Measurements from ENCODE around the gene TBC1D4. TPM values are rescaled to one million over a fixed set of nuclear protein-coding genes. Genes with fewer than 3 reads are reported as not detected.

The TBC1D4 gene
- total RNA-seq, 4 donors from 2014 or later: 10.5 to 35.0 (median 33.1) TPM

- DNase-seq: no peak
- Histone ChIP-seq H3K27me3 (no peaks in the 10 kb centered on the region), H3K9me3 (no peaks in the 10 kb centered on the region), H3K27ac (no peak overlapping the region), H3K4me1 (peaks cover 0 to 9% (median 0%) of the 10 kb centered on the region in 4 donors), H3K4me3 (no peak overlapping the region), H3K36me3 (no peaks in the 10 kb centered on the region)
- TF ChIP-seq CTCF (IDR thresholded peaks at IDR 0.05) (no peak), POLR2A (IDR thresholded peaks at IDR 0.05) (no peak)
Measured at GRCh38 chr13:75368167-75368566, 113.8 kb downstream of the TBC1D4 start.

- Histone ChIP-seq H3K36me3 (no peaks in the 10 kb centered on the region), H3K4me1 (peaks cover 0 to 9% (median 0%) of the 10 kb centered on the region in 4 donors), H3K27me3 (no peaks in the 10 kb centered on the region), H3K4me3 (no peak overlapping the region), H3K27ac (no peak overlapping the region), H3K9me3 (no peaks in the 10 kb centered on the region)
- DNase-seq: no peak
- TF ChIP-seq CTCF (IDR thresholded peaks at IDR 0.05) (no peak), POLR2A (IDR thresholded peaks at IDR 0.05) (no peak)
Measured at GRCh38 chr13:75366380-75367280, 115.3 kb downstream of the TBC1D4 start.

DNA sequence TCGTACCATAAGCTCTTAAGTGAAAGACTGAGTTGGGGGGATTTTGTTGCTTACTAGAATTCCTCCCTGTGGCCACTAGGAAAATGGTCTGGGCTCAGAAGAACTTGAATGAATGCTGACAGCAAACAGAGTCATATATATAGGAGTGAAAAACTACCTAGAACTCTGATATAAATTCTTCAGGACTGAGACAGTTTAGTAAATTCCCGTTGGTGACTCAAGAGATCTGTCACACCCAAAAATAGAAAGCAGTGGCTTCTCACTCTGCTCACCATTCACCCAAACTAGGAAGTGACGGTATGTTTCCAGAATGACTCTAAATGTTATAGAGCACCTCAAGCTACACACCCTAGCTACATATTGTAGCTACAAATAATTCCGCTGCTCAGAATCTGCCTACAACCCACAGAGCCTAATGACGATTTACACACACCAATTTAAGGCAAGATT, 116.2 kb downstream of the TBC1D4 start:
- H3K27ac ChIP-seq: no peak overlapping the region
- no peaks in the 10 kb centered on the region for H3K27me3 ChIP-seq
- peaks cover 0 to 9% (median 0%) of the 10 kb centered on the region in 4 donors for H3K4me1 ChIP-seq
- H3K36me3 ChIP-seq: no peaks in the 10 kb centered on the region
- no peak for TF ChIP-seq CTCF (IDR thresholded peaks at IDR 0.05)
- no peak for TF ChIP-seq POLR2A (IDR thresholded peaks at IDR 0.05)
- DNase-seq: no peak
- H3K9me3 ChIP-seq: no peaks in the 10 kb centered on the region
- H3K4me3 ChIP-seq: no peak overlapping the region

DNA sequence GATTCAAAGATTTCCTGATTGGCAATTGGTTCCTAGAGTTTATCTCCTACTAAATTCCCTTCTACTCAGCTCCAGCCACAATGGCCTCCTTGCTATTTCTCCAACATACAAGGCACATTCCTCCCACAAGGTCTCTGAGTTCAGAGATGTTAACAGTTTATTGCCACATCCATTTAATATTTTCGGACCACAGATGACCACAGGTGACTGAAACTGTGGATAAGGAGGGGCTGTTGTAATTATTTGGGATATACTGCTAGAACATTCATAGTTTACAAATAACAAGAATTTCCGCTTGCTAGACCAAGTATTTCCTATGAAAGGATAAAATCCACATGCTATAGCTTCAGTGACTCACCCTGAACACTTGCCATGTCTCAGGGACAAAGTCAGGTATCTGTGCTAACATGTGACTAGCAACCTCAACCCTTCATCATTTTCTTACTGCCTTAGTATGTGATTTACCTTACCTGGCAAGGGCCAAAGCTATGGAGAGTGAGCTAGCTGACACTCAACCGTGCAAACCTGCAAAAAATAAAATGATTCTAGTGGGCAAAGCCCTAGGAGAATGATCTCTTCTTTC, 117.7 kb downstream of the TBC1D4 start:
- no peak overlapping the region for H3K27ac ChIP-seq
- DNase-seq: no peak
- no peak overlapping the region for H3K4me3 ChIP-seq
- no peaks in the 10 kb centered on the region for H3K36me3 ChIP-seq
- H3K4me1 ChIP-seq: peaks cover 0 to 9% (median 0%) of the 10 kb centered on the region in 4 donors
- TF ChIP-seq POLR2A (IDR thresholded peaks at IDR 0.05) (no peak), CTCF (IDR thresholded peaks at IDR 0.05) (no peak)
- H3K27me3 ChIP-seq: no peaks in the 10 kb centered on the region
- H3K9me3 ChIP-seq: no peaks in the 10 kb centered on the region

- no peak for DNase-seq
- H3K4me1 ChIP-seq: peaks cover 0 to 9% (median 0%) of the 10 kb centered on the region in 4 donors
- no peaks in the 10 kb centered on the region for H3K9me3 ChIP-seq
- H3K27ac ChIP-seq: no peak overlapping the region
- no peaks in the 10 kb centered on the region for H3K27me3 ChIP-seq
- no peak for TF ChIP-seq POLR2A (IDR thresholded peaks at IDR 0.05)
- no peak for TF ChIP-seq CTCF (IDR thresholded peaks at IDR 0.05)
- no peak overlapping the region for H3K4me3 ChIP-seq
- H3K36me3 ChIP-seq: no peaks in the 10 kb centered on the region
Measured at GRCh38 chr13:75363371-75363770, 118.6 kb downstream of the TBC1D4 start.
